Limb (tissue), 2 donors: ENCODE results near the gene PSD.

Experiments used
- DNase-seq, 2 donors: peaks; one replicate each; pipeline ENCODE4 v3.0.0-alpha.2; 2016; ENCODE audit errors: extremely low spot score in 2 of 2

Gene PSD

GRCh38 chr10:102444851-102445250 lies 26.3 kb upstream of the PSD start:
- no peak for DNase-seq

DNA sequence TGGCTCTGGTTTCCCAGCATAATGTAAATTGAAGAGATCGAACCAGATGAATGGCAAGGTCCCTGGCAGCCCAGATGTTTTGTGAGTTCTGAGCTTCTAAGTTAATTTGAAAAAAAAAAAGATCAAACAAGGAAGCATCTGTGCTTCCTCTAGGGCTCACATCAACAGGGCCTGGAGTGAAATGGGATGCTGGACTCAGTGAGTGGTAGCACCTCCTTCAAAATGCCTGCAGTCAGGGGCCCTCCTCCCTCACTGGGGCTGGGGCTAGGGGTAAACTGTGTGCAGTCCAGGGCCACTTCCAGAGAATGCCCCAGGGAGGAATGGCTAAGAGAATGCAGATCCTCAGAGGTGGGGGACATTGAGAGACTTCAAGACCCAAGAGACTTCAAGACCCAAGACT lies 19.8 kb upstream of the PSD start:
- no peak for DNase-seq

DNA sequence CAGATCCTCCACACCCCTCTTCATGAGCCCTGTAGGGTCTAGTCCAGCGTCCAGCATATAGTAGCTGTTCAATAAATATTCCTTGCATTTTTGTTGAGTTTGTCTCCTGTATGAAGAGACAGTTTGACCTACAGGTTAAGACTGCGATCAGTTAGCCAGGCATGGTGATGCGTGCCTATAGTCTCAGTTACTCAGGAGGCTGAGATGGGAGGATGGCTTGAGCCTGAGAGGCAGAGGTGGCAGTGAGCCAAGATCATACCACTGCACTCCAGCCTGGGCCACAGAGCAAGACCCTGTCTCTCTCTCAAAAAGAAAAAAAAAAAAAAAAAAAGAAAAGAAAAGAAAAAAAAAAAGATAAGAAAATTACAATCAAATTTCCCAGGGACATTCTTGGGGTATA lies 18.9 kb upstream of the PSD start:
- no peak for DNase-seq

DNA sequence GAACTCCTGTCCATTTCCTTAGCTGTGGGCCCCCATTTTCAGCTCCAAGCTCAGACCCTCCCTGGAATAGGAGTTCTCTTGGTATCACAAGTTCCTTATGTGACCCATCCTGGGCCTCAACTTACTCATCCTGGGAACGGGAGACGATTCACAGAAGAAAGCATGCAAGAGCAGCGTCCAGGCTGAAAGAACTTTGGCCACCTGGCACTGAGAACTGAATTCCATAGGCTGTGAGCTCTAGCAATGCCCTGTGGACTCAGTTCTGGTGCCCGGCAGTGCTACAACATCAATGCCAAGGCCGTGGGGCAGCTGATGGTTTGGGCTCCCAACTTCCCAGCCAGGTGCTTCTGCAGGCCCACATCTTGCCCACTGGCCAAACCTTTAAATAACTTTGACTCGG lies 17.7 kb upstream of the PSD start:
- no peak for DNase-seq

- DNase-seq, result peak in 1 of 2 donors; percentile 26
These were observed 17.1 kb upstream of the PSD start for GRCh38 chr10:102435529-102436233.

- DNase-seq, result no peak
These were observed 16.5 kb upstream of the PSD start for GRCh38 chr10:102435133-102435497.

- no peak for DNase-seq
These were observed 16.0 kb upstream of the PSD start for GRCh38 chr10:102434394-102435132.

GRCh38 chr10:102433619-102434046 lies 15.0 kb upstream of the PSD start:
- DNase-seq, result no peak

GRCh38 chr10:102432162-102432950 lies 13.8 kb upstream of the PSD start, which contains the start of gene CUEDC2:
Gene CUEDC2 (minus strand): TSS chr10:102432574. CDS start chr10:102425188, 7,386 bp downstream.
- peak; percentile 95 to 98 for DNase-seq

GRCh38 chr10:102431452-102432124 lies 13.0 kb upstream of the PSD start:
- no peak for DNase-seq

DNA sequence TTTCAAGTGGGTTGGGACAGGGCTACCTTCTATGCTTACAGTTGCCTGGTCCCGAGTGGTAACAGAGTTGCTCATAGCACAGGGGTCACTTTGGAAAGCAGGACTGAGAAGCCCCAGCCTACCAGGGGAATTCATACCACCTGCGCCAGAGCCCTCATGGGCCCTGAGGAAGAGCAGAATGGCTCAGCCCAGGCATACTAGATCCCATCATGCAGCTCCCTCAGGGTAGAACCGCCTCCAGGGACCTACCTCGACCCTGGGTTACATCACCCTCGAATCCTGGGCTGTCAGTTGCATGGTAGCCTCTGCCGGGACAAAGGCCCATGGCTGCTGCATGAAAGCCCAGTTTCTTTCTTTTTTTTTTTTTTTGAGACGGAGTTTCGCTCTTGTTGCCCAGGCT lies 10.9 kb upstream of the PSD start:
- no peak for DNase-seq

DNA sequence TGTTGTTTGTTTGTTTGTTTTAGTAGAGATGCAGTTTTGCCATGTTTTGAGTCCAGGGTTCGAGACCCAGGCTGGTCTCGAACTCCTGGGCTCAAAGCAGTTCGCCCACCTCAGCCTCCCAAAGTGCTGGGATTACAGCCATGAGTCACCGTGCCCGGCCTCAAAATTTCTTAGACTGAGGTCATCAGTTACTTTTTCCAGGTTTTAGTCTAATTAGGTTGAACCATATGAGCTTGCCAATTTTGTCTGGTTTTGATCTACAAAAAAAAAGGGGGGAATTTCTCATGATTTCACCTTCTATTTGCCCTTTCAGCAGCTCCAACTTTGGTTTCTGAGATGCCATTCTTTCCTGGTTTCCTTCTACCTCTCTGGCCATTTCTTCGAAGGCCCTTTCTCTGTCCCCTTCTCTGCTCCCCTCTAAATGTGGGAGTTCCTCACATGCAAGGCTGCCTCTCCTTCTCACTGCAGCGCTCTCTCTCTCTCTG lies 8.3 kb upstream of the PSD start:
- no peak for DNase-seq

DNA sequence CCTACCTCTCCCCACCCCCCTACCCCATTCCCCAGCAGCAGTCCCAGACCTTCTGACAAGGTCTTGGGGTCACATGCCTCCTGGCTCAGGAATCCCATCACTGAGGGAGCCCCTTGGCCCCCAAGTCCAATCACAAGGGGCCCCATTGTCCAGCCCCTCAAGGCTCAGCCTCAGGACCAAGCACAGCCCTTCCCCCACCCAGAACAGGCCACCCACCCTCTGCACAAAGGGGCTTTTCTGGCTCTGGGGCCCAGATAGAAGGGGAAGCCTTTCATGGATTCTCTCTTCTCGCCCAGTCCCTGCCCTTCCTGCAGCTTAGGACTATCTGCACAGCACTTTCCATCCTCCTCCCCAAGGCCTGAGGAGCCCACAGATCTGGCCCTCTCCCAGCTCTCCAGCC lies 6.9 kb upstream of the PSD start:
- peak in 1 of 2 donors; percentile 40 for DNase-seq

- DNase-seq, result peak in 1 of 2 donors; percentile 29
These were observed 6.3 kb upstream of the PSD start for GRCh38 chr10:102424916-102425315.

DNA sequence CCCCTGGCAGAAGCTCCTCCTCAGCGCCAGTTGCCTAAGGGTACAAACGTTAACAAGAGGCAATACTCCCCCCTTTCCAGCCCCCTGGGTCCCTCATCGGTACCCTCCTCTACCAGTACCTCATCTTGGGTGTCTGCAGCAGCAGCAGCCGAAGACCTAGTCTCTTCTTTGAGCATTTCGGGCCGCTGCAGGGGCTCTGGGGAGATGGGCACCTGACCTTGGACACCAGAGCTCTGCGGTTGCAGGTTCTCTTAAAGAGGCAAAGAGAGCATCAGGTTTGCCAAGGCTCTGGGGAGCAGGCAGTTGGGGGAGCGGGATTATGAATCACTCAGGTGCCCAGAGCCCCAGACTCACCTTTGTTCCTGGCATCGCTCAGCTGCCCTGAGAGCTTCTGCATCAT lies 5.6 kb upstream of the PSD start:
- no peak for DNase-seq

DNA sequence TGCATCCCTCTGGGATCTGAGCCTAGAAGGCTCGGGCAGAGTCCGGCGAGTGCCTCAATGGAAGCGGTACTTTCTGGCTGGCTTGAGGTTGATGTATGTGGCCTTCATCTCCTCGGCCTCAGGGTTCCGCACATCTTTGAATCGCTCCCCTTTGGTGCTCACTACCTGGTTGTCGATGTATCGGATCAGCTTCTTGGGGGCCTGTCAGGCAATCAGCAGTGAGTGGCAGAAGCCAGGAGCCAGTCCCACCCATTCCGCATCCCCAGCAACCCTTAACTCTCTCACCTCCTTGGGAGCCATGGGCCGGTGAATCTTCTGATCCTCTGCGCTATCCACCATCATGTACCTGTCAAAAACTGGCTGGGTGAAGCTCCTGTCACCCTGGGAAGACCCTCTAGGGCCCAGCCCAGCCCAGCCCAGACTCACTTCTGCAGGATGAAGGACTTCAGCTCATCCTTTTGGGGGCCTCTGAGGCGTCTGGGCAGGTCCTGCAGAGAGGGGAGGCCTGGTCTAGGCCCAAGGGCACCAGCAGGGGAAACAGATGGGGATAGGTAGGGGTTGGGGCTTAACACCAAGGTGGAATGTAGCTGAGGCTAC lies 4.9 kb upstream of the PSD start:
- DNase-seq, result no peak

GRCh38 chr10:102422545-102423129 lies 4.1 kb upstream of the PSD start:
- peak in 1 of 2 donors; percentile 73 for DNase-seq

DNA sequence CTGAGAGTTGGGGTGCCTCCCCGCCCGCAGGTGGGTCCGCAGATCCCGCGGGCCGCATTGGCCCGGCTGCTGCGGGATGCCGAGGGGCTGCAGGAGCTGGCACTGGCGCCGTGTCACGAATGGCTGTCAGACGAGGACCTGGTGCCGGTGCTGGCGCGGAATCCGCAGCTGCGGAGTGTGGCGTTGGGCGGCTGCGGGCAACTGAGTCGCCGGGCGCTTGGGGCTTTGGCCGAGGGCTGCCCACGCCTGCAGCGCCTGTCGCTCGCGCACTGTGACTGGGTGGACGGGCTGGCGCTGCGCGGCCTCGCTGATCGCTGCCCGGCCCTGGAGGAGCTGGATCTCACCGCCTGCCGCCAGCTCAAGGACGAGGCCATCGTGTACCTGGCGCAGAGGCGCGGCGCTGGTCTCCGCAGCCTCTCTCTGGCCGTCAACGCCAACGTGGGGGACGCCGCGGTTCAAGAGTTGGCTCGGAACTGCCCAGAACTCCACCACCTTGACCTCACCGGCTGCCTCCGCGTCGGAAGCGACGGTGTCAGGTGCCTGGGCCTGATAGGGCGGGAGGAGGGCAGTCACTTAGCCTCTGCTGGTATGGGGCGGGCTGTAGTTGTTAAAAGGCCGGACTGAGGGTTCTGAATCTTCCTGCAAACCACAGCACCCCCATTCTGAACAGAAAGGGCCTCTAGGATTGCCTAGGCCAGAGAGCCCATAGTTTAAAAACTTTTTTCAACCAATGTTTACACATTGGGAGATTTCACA lies 3.4 kb upstream of the PSD start:
- peak in 1 of 2 donors; percentile 40 for DNase-seq

DNA sequence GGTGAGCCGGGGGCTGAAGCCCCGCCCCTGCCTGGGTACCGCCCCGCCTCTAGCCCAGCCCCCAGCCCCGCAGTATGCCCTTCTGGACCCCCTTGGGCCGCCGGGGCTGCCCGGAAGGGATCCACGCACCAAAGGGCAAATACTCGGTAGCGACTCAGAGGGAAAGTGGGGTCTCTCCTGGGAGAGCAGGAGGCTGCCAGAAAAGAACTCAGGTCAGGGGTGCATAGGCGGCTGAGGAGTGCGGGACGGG lies 2.8 kb upstream of the PSD start:
- DNase-seq, result no peak
